ENCODE data around the gene SFXN1.
"Not testable (repeated sequence)": the region's sequence is repeated elsewhere in the genome, so short reads cannot be mapped to it uniquely, and the experiment has no call there.

The SFXN1 gene

DNA sequence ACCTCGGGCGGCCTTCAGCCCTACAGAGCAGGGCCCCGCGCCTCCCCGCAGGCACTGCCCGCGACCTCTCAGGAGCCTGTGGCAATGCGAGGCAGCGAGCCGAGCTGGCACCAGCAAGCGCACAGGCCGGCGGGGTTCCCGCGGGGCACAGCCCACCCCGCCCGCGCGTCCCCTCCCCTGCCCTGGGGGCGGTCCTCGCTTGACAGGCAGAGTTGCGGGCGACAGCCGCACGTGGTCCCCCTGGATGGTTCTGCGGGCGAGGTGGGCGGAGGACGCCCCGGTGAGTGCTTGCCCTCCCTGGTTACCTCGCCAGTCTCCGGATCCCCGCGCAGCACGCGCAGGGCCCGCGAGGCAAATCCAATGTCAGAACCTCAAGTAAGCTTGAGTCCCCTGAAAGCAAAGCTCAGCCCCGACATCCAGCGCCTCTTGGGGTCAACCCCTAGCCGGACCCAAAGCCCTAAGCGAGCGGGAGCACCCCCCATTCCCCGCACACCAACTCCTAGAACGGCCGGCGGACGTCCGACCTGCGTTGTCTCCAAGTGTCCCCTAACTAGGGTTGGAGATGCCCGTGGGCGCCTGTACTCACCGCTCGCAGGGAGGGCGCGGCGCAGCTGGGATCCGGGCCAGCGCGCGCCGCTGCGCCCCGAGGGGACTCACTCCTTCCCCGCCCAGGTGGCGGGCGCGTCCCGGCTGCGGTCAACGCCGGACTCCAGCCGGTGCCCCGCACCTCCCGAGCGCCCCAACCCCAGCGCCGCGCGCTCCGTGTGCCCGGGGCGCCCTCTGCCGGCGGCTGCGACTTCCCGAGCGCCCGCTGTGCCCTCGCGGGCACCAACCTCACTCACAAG is 34.1 kb upstream of the SFXN1 start, which contains the start of gene DRD1:
Gene DRD1 (minus strand): TSS at position 123 of the 845 bp plus-strand sequence. CDS start 1,083 bp downstream, outside the sequence.
- no peak within 1 kb of the TSS for H3K4me3 ChIP-seq (ENCODE audit: low read depth in 1 of 2, low read length in 1 of 2)
- no peaks in the 10 kb centered on the region for H3K9me3 ChIP-seq
- H3K27ac ChIP-seq = no peak within 1 kb of the TSS
- no peaks in the 10 kb centered on the region for H3K4me1 ChIP-seq (ENCODE audit: control insufficient read depth in 1 of 2, insufficient read depth in 1 of 2, low read depth in 1 of 2, low read length in 1 of 2)
- peaks cover 100% of the 10 kb centered on the region for H3K27me3 ChIP-seq
- H3K36me3 ChIP-seq = no peaks in the 10 kb centered on the region
- no peak for TF ChIP-seq CTCF (IDR thresholded peaks at IDR 0.05)

GRCh38 chr5:175444905-175445456 is 33.4 kb upstream of the SFXN1 start:
- Histone ChIP-seq H3K36me3 (no peaks in the 10 kb centered on the region), H3K4me3 (ENCODE audit: low read depth in 1 of 2, low read length in 1 of 2) (no peak overlapping the region), H3K27me3 (peaks cover 100% of the 10 kb centered on the region), H3K9me3 (no peaks in the 10 kb centered on the region), H3K27ac (no peak overlapping the region), H3K4me1 (ENCODE audit: control insufficient read depth in 1 of 2, insufficient read depth in 1 of 2, low read depth in 1 of 2, low read length in 1 of 2) (no peaks in the 10 kb centered on the region)
- no peak for TF ChIP-seq CTCF (IDR thresholded peaks at IDR 0.05)

- H3K4me3 ChIP-seq (ENCODE audit: low read depth in 1 of 2, low read length in 1 of 2); H3K9me3 ChIP-seq; H3K36me3 ChIP-seq; H3K27ac ChIP-seq; H3K4me1 ChIP-seq (ENCODE audit: control insufficient read depth in 1 of 2, insufficient read depth in 1 of 2, low read depth in 1 of 2, low read length in 1 of 2): not testable (repeated sequence)
- H3K27me3 ChIP-seq = peaks cover 100% of the 10 kb centered on the region
Measured at GRCh38 chr5:175446378-175446777, 32.0 kb upstream of the SFXN1 start.

DNA sequence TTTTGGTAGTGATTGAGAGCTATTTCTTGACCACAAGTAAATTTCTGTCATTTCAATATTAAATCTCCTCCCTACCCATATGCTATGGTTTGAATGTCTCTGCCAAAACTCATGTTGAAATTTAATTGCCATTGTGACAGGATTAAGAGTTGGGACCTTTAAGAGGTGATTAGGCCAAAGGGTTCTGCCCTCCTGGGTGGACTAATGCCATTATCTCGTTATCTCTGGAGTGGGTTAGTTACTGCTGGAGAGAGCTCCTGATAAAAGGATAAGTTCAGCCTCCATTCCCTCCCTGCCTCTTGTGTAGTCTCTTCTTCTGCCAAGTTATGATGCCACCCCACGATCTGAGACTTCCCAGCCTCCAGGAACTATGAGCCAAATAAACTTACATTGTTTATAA is 30.8 kb upstream of the SFXN1 start:
- H3K27me3 ChIP-seq = peaks cover 100% of the 10 kb centered on the region
- H3K9me3 ChIP-seq = no peaks in the 10 kb centered on the region

DNA sequence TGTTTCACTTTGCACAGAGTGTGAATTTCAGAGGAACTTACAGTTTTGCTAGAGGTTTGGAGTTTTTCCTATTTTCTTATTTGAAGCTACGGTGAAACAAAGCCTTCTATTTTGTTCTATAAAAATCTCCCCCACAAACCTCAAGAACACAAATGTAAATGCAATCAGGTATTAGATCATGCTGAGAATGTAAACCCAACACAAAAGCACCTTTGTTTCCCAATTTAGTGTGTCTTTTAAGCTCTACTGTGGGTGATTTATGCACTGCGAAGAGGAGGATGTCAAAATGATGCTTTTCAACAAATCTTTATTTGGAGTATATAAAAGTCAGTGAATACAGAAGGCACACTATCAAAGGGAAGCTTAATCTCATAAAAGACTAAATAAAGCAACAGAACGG is 30.1 kb upstream of the SFXN1 start:
- Histone ChIP-seq H3K4me3 (ENCODE audit: low read depth in 1 of 2, low read length in 1 of 2) (no peak overlapping the region), H3K9me3 (no peaks in the 10 kb centered on the region), H3K27ac (no peak overlapping the region), H3K36me3 (no peaks in the 10 kb centered on the region), H3K4me1 (ENCODE audit: control insufficient read depth in 1 of 2, insufficient read depth in 1 of 2, low read depth in 1 of 2, low read length in 1 of 2) (no peaks in the 10 kb centered on the region), H3K27me3 (peaks cover 100% of the 10 kb centered on the region)
- TF ChIP-seq CTCF (IDR thresholded peaks at IDR 0.05) = no peak

More for the DNA sequence above, 30.8 kb upstream of the SFXN1 start:
- no peak for TF ChIP-seq CTCF (IDR thresholded peaks at IDR 0.05)
- H3K4me3 ChIP-seq (ENCODE audit: low read depth in 1 of 2, low read length in 1 of 2) = no peak overlapping the region
- H3K4me1 ChIP-seq (ENCODE audit: control insufficient read depth in 1 of 2, insufficient read depth in 1 of 2, low read depth in 1 of 2, low read length in 1 of 2) = no peaks in the 10 kb centered on the region
- no peaks in the 10 kb centered on the region for H3K36me3 ChIP-seq
- no peak overlapping the region for H3K27ac ChIP-seq

DNA sequence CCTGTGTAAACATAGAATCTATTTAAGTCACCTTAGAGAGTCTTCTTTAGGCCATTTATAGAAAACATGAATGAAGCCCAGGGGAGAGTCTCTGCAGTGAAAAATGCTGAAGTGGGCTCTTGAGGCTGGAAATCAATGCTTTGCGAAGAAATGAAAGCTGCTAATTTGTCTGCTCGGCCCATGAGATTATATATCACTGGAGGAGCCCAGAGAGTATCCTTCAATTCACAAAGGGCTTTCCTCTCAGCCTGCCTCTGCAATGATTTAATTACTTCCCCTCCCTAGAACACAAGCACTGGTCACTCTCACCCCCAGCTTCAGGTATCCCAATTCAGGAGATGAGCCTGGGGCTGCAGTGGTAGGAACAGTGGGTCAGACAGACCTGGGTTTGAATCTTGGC is 26.2 kb upstream of the SFXN1 start:
- TF ChIP-seq CTCF (IDR thresholded peaks at IDR 0.05) = no peak
- no peaks in the 10 kb centered on the region for H3K4me1 ChIP-seq (ENCODE audit: control insufficient read depth in 1 of 2, insufficient read depth in 1 of 2, low read depth in 1 of 2, low read length in 1 of 2)
- H3K27ac ChIP-seq = no peak overlapping the region

DNA sequence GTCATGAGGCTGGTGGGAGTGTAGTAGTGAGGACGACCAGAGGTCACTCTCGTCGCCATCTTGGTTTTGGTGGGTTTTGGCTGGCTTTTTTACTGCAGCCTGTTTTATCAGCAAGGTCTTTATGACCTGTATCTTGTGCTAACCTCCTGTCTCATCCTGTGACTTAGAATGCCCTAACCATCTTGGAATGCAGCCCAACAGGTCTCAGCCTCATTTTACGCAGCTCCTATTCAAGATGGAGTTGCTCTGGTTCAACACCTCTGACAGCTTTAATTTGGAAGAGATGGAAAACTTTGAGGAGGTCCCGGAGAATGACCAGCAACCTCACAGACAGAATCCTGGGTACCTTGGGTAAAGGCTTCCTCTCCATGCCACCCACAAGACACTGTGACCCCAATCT is 24.0 kb upstream of the SFXN1 start:
- not testable (repeated sequence) for H3K27ac ChIP-seq; H3K4me3 ChIP-seq (ENCODE audit: low read depth in 1 of 2, low read length in 1 of 2); H3K36me3 ChIP-seq; H3K9me3 ChIP-seq; H3K4me1 ChIP-seq (ENCODE audit: control insufficient read depth in 1 of 2, insufficient read depth in 1 of 2, low read depth in 1 of 2, low read length in 1 of 2)
- peaks cover 95% of the 10 kb centered on the region for H3K27me3 ChIP-seq

More for the DNA sequence above, 26.2 kb upstream of the SFXN1 start:
- no peak overlapping the region for H3K4me3 ChIP-seq (ENCODE audit: low read depth in 1 of 2, low read length in 1 of 2)
- H3K36me3 ChIP-seq = no peaks in the 10 kb centered on the region
- peaks cover 95% of the 10 kb centered on the region for H3K27me3 ChIP-seq
- H3K9me3 ChIP-seq = no peaks in the 10 kb centered on the region

Data from neutrophil (primary cell).